NCI-H345 treated with DMSO at 0.1 percent for 48 hours (cell line): ENCODE results near the gene MYCN.
"Not testable (repeated sequence)": the region's sequence is repeated elsewhere in the genome, so short reads cannot be mapped to it uniquely, and the experiment has no call there.

Source experiments
- DNase-seq: peaks from one replicate; lab custom pipeline; 2025; ENCODE audit not compliant: unreplicated experiment; lab: John Stamatoyannopoulos, UW

MYCN gene

GRCh38 chr2:15956751-15957736 lies 16.7 kb downstream of the MYCN start:
- no peak for DNase-seq

DNA sequence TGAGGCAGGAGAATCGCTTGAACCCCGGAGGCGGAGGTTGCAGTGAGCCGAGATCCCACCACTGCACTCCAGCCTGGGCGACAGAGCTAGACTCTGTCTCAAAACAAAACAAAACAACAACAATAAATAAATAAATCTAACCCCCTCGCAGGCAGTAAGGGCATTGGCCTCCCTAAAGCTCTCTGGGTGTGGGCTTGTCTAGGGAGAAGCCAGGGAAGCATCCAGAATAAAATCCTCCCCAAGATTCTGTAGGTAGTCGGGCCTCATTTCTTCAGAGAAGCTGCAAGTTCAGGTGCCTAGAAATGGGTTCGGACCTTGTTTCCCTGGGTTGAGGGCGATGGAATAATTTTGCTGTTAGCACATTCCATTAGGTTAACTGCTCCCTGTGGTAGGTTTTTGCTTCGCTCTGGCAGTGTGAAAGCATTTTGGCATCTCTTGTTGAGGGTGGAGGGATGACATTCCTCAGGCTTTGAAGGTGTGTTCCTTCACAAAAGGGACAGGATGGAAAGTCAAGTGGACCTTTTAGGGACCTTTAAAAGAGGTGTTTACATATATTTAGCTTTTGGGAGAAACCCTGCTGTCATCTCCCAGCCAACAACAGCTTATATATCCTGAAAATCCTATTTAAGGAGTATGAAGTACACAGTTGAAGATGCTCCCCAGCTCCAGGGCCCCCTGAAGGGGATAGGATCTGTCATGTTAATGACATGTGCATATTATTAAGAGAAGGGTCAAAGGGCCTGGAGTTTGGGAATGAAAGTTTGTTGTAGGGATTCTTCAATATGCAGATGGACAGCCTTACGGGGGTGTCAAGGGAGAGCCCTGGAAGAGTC lies 17.7 kb downstream of the MYCN start:
- no peak for DNase-seq

DNA sequence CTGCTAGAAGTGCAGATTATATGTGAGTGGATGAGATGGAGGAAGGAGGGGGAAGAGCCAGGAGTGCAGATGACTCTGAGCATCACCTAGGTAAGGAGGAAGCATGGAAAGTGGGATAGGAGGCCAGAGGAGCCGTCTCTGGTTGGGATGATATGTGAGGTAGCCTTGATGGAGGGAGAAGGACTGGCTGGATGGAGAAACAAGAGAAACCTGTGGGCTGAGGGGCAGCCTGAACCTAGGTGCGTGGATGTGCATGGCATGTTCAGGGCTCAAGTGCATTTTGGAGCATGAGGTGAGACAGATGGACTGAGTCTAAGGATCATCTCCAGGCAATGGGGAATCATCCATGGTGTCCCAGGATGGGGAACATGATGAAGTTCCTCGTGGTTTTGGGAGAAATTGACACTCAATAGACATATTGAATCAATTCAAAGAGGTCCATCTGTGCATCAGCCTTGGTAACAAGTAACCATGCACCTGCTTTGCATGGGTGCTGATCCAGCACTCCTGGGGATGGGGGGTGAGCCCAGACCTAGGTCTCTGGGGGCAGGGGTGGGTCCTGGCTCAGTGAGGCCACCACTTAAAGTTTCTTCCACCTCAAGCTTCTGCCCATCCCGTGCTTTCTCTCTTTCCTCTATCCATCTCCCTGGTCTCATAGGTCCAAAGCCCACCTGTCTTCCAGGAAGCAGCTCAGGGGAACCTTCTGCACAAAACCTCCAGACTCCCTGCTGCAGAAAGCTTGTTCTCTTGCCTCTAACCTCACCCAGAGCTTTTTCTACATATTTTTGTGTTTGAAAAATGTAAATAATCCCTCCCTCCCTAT lies 19.2 kb downstream of the MYCN start:
- DNase-seq: no peak

DNA sequence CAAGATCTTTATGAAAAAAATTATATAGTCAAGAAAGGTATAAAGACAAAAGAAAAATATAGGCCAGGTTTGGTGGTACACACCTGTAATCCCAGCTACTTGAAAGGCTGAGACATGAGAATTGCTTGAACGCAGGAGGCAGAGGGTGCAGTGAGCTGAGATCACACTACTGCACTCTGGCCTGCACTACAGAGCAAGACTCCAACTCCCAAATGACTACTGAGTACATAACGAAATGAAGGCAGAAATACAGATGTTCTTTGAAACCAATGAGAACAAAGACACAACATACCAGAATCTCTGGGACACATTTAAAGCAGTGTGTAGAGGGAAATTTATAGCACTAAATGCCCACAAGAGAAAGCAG lies 19.8 kb downstream of the MYCN start:
- DNase-seq: not testable (repeated sequence)

GRCh38 chr2:15963109-15963976 lies 23.0 kb downstream of the MYCN start:
- not testable (repeated sequence) for DNase-seq

DNA sequence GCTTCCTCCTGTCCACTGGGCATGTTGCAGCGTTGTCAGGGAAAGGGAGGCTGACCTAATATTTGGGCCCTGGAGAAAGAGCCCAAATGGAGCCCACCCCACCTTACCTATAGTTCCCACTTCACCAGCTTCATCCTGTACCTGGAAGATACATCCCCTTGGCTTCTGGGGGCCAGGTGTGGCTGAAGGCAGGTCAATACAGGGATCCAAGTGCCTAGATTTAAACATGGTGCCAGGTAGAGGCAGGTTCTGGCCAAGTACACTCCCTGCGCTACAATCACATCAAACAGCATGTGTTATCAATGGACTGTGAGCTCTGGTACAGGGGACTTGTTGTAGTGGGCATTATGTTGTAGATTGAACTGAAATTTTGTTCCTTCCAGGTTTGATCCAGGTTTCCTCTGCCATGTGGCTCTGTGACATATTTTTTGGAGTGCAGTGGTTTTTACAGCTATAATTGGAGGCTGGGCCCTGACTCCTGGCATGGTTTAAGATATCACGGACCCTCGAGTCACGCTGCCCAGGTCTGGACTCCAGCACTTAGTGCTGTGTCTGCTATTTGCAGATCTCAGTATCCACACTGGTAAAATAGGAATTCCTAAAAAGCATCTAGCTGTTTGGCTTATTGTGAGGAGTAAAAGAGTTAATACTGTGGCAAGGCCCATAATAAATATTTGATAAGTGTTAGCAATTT lies 23.8 kb downstream of the MYCN start:
- no peak for DNase-seq

DNA sequence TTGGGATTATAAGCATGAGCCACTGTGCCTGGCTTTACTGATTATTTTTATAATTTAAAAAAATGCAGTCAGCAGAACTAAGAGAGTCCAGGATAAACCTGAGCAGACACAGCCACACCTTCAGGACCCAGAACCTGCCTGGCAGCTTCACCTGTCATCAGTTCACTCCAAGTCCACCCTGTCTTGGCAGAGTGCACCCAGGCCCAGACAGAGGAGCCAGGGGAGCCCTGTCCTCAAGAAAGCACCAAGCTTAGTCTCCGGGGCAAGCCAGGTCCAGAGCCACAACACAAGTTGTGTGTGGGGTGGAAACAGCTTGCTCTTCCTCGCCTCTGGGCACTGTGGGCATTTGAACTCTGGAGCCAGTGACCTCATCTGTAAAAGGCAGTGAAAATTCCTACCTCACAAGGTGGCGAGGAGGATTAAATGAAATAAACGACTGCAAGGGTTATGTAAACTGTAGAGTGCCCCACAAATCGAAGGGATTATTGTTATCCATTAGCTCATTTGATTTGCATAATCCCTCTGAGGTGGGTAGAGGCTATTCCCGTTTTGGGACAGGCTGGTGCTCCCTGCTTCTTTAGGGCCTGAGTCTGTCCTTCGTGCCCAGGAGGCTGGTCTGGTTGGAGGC lies 24.7 kb downstream of the MYCN start:
- DNase-seq: no peak

DNA sequence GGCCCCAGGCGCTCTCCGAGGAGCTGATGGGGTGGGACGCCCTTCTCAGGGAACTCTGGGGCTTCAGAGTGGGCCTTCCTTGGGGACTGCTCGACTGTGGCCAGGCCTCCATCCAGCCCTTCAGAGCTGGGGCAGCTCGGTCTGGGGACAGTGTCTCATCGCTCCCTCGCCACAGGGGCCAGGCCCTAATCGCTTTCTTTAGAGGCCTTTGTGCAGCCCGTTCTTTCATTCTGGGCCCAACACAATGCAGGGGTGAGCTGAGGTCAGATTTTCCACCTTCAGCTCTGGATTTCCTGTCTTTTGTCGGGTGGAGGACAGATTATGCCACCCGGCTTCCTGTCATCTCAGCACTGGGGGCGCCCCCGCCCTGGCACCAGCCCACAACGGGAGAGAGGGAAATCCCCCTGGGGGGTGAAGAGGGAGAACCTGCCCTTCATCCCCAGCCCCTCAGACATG lies 25.2 kb downstream of the MYCN start:
- DNase-seq: no peak

DNA sequence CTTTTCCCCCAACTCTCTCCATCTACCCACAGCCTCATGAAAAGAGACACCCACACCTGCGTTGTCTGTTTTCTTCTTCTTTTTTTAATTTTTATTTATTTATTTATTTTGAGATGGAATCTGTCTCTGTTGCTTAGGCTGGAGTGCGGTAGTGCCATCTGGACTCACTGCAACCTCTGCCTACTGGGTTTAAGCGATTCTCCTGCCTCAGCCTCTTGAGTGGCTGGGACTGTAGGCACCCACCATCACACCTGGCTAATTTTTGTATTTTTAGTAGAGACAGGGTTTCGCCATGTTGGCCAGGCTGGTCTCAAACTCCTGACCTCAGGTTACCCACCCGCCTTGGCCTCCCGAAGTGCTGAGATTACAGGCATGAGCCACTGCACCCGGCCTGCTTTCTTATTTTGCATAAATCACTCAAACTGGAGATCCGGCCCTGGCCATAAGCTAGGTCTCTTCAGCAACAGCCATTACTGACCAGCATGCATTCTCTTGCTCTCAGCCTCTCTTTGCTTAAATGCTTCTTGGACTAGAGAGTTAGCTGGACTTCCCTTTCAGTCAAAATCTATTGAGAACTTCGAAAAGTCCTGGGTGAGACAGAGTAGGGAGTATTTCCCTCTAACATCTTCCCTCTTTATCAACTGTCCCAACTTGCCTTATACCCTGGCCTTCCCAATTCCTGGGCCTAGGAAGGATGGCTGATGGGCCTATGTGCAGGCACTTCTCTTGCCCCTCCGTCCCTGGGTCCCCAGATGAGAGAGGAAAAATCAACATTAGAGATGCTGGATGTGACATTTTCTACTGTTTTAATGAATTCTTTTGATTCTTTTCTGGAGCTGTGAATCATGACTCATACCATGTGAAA lies 27.3 kb downstream of the MYCN start:
- no peak for DNase-seq

DNA sequence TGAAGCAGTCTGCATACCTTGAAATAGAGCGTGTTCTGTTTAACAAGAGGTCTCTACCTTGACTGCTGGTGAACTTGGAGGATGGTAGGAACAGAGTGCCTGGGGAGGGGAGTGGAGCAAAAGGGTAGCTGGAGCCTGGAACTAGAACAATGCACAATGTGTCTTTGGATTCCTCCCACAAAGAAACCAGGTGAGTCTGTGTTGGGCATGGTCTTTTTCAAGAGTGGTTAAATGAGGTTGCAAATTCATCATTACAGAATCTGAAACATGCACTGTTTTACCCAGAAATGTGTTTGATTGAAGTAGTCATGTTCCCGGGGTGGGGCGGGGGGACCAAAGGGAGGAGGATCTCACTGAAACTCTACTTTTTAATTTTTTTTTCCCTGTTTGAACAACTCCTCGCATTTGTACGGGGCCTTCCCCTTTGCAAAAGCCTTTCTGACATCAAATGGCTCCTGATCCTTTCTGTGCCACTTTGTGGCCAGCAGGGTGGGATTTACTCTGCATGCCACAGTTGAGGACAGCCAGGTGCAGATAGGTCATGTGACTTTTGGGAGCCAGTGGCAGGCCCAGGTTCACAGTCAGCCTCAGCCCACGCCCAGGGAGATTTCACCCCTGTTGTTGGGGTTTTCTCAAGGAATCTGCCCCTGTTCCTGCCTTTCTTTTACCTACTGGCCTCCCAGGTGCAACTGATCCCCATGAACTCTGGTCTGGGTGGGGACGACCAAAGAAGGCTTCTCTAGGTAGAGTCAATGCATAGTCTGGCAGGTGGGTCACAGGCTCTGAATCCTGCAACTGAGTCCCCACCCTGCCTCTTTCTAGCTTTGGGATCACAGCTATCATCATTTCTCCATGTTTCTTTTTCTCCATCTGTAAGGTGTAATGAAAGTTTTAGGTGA lies 28.2 kb downstream of the MYCN start:
- DNase-seq: no peak

DNA sequence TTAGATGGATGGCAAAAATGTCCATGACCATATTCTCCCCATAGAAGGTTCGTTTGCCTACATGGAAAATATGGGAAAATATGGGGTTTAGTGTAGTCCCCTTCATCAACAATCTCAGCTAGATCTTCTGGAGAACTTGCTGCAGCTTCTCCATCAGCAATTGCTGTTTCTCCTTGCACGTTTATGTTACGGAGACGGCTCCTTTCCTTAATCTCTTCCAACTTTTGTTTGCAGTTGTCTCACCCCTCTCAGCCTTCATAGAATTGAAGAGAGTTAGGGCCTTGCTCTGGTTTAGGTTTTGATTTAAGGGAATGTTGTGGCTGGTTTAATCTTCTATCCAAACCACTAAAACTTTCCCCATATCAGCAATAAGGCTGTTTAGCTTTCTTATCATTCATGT lies 28.9 kb downstream of the MYCN start:
- DNase-seq: no peak

GRCh38 chr2:15970701-15971100 lies 30.4 kb downstream of the MYCN start:
- no peak for DNase-seq

- no peak for DNase-seq
These were observed 31.0 kb downstream of the MYCN start for GRCh38 chr2:15971351-15971750.

DNA sequence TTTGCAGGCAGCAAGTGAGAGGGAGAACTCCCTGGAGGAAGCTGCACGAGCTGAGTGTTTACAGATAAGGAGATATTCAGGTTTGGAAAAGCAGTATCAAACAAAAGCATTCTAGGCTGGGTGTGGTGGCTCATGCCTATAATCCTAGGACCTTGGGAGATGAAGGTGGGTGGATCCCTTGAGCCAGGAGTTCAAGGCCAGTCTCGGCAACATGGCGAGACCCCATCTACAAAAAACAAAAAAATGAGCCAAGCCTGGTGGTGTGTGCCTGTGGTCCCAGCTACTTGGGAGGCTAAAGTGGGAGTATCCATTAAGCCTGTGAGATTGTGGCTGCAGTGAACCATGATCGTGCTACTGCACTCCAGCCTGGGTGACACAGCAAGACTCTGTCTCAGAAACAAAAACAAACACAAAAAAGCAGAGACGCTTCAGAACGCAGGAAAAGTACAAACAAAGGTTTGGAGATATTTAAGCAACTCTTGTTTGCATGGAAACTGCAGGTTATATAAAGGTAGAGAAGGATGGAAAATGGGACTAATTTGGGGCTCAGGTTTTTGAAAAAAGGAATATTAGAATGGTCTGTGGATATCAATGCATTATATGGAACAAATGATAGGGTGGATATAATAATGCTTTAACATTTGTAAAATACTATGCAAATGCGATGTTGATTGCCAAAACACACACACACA lies 31.6 kb downstream of the MYCN start:
- DNase-seq: no peak

DNA sequence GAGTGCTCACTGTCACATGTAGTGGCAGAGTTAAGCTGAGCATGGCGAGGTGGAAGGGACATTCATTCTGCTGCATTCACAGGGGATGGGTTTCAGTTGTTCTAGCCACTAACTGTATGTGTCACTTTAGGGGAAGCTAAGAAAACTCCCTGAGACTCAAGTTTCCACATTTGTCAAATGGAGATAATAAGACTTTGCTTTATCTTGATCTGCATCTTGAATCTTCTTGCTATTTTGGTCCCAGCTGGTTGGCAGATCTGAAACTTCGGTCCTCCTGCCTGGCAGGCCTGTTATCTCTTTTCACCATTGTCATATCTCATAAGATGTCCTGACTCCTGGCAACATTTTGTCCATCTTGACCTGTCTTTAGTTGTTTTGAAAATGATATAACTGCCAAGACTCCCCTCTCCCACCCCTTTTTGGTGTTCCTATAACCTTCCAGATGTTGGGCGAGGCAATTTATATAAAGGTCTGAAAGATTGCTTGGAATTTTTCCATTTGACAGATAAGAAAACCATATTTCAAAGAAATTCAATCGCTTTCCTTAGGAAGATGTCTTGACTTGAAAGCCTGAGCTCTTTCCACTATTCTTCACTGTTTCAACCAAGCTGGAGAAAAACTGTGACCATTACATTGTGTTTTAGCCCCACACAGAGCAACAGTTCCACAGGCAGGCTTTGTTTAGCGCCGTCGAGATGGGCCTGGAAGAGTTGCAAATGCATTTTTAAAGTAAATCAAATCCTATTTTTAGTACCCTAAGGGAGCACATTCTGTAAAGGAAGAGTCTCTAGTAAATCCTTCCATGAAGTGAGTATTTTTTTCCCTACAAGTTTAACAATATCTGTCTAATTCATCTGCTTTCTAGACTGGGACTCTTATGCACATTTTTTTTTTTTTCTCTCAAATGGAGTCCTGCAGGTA lies 33.4 kb downstream of the MYCN start:
- no peak for DNase-seq
